ENCODE measurements around the gene GDF10.

GDF10 gene

GRCh38 chr10:47299611-47300428, at the start of gene GDF10:
Gene GDF10 (plus strand): TSS chr10:47300197. CDS start chr10:47300652, 455 bp downstream.
- ATAC-seq (peak; percentile 25), DNase-seq (peak; percentile 20)
- Mint-ChIP-seq H3K27ac (no peak within 1 kb of the TSS), H3K27me3 (peaks cover 25% of the 10 kb centered on the region), H3K4me1 (peaks cover 13% of the 10 kb centered on the region), H3K4me3 (peak within 1 kb of the TSS; percentile 76), H3K9me3 (no peaks in the 10 kb centered on the region), H3K36me3 (ENCODE audit: low read depth) (no peaks in the 10 kb centered on the region)

GRCh38 chr10:47252093-47252780, 47.8 kb upstream of the GDF10 start:
- H3K27me3 Mint-ChIP-seq, result no peaks in the 10 kb centered on the region
- H3K36me3 Mint-ChIP-seq (ENCODE audit: low read depth), result no peaks in the 10 kb centered on the region
- H3K4me1 Mint-ChIP-seq, result peaks cover 25% of the 10 kb centered on the region
- ATAC-seq, result no peak
- H3K9me3 Mint-ChIP-seq, result peaks cover 3% of the 10 kb centered on the region
- no peak overlapping the region for H3K27ac Mint-ChIP-seq
- no peak for DNase-seq
- H3K4me3 Mint-ChIP-seq, result no peak overlapping the region

- Mint-ChIP-seq H3K4me3 (no peak overlapping the region), H3K27ac (no peak overlapping the region), H3K4me1 (peaks cover 34% of the 10 kb centered on the region), H3K9me3 (peaks cover 8% of the 10 kb centered on the region), H3K27me3 (no peaks in the 10 kb centered on the region), H3K36me3 (ENCODE audit: low read depth) (no peaks in the 10 kb centered on the region)
- DNase-seq, result no peak
- ATAC-seq, result no peak
Measured at GRCh38 chr10:47253030-47253637, 46.9 kb upstream of the GDF10 start.

GRCh38 chr10:47253651-47254375, 46.2 kb upstream of the GDF10 start:
- no peaks in the 10 kb centered on the region for H3K36me3 Mint-ChIP-seq (ENCODE audit: low read depth)
- H3K9me3 Mint-ChIP-seq, result peaks cover 8% of the 10 kb centered on the region
- peak; percentile 0 for DNase-seq
- ATAC-seq, result no peak
- no peak overlapping the region for H3K4me3 Mint-ChIP-seq
- no peak overlapping the region for H3K27ac Mint-ChIP-seq
- no peaks in the 10 kb centered on the region for H3K27me3 Mint-ChIP-seq
- peaks cover 41% of the 10 kb centered on the region for H3K4me1 Mint-ChIP-seq

GRCh38 chr10:47254611-47255010, 45.4 kb upstream of the GDF10 start:
- Mint-ChIP-seq H3K4me3 (no peak overlapping the region), H3K27ac (no peak overlapping the region), H3K27me3 (no peaks in the 10 kb centered on the region), H3K9me3 (peaks cover 8% of the 10 kb centered on the region), H3K4me1 (peaks cover 49% of the 10 kb centered on the region), H3K36me3 (ENCODE audit: low read depth) (no peaks in the 10 kb centered on the region)
- DNase-seq, result peak; percentile 1
- ATAC-seq, result no peak

GRCh38 chr10:47255033-47255813, 44.8 kb upstream of the GDF10 start:
- no peak overlapping the region for H3K4me3 Mint-ChIP-seq
- no peaks in the 10 kb centered on the region for H3K36me3 Mint-ChIP-seq (ENCODE audit: low read depth)
- no peak overlapping the region for H3K27ac Mint-ChIP-seq
- peaks cover 8% of the 10 kb centered on the region for H3K9me3 Mint-ChIP-seq
- H3K27me3 Mint-ChIP-seq, result no peaks in the 10 kb centered on the region
- H3K4me1 Mint-ChIP-seq, result peaks cover 55% of the 10 kb centered on the region
- no peak for ATAC-seq
- peak; percentile 4 for DNase-seq

GRCh38 chr10:47255866-47256265, 44.1 kb upstream of the GDF10 start:
- Mint-ChIP-seq H3K27me3 (no peaks in the 10 kb centered on the region), H3K36me3 (ENCODE audit: low read depth) (peaks cover under 1% of the 10 kb centered on the region), H3K9me3 (peaks cover 8% of the 10 kb centered on the region), H3K4me1 (peaks cover 62% of the 10 kb centered on the region), H3K4me3 (no peak overlapping the region), H3K27ac (no peak overlapping the region)
- DNase-seq (peak; percentile 1), ATAC-seq (no peak)

- ATAC-seq, result peak; percentile 30
- Mint-ChIP-seq H3K4me1 (peaks cover 72% of the 10 kb centered on the region), H3K4me3 (peak overlapping the region; percentile 57), H3K27ac (peak overlapping the region; percentile 92), H3K27me3 (no peaks in the 10 kb centered on the region), H3K9me3 (peaks cover 8% of the 10 kb centered on the region), H3K36me3 (ENCODE audit: low read depth) (peaks cover 4% of the 10 kb centered on the region)
- DNase-seq, result peak; percentile 22
Measured at GRCh38 chr10:47256751-47257336, 43.2 kb upstream of the GDF10 start.

- ATAC-seq (peak; percentile 47), DNase-seq (no peak)
- H3K27me3 Mint-ChIP-seq, result no peaks in the 10 kb centered on the region
- H3K4me1 Mint-ChIP-seq, result peaks cover 77% of the 10 kb centered on the region
- H3K27ac Mint-ChIP-seq, result peak overlapping the region; percentile 92
- peak overlapping the region; percentile 57 for H3K4me3 Mint-ChIP-seq
- H3K36me3 Mint-ChIP-seq (ENCODE audit: low read depth), result peaks cover 4% of the 10 kb centered on the region
- peaks cover 8% of the 10 kb centered on the region for H3K9me3 Mint-ChIP-seq
Measured at GRCh38 chr10:47257396-47258120, 42.4 kb upstream of the GDF10 start.

GRCh38 chr10:47258921-47259320, 41.1 kb upstream of the GDF10 start:
- Mint-ChIP-seq H3K9me3 (peaks cover 15% of the 10 kb centered on the region), H3K4me3 (no peak overlapping the region), H3K36me3 (ENCODE audit: low read depth) (peaks cover 5% of the 10 kb centered on the region), H3K27me3 (no peaks in the 10 kb centered on the region), H3K4me1 (peaks cover 88% of the 10 kb centered on the region), H3K27ac (no peak overlapping the region)
- no peak for DNase-seq
- no peak for ATAC-seq

- peaks cover 7% of the 10 kb centered on the region for H3K36me3 Mint-ChIP-seq (ENCODE audit: low read depth)
- H3K9me3 Mint-ChIP-seq, result peaks cover 17% of the 10 kb centered on the region
- ATAC-seq, result no peak
- no peak overlapping the region for H3K4me3 Mint-ChIP-seq
- peak; percentile 2 for DNase-seq
- peaks cover 93% of the 10 kb centered on the region for H3K4me1 Mint-ChIP-seq
- H3K27me3 Mint-ChIP-seq, result no peaks in the 10 kb centered on the region
- peak overlapping the region; percentile 97 for H3K27ac Mint-ChIP-seq
Measured at GRCh38 chr10:47259466-47259865, 40.5 kb upstream of the GDF10 start.

GRCh38 chr10:47260505-47261111, 39.4 kb upstream of the GDF10 start:
- Mint-ChIP-seq H3K27ac (peak overlapping the region; percentile 97), H3K27me3 (no peaks in the 10 kb centered on the region), H3K9me3 (peaks cover 17% of the 10 kb centered on the region), H3K4me3 (peak overlapping the region; percentile 40), H3K36me3 (ENCODE audit: low read depth) (peaks cover 10% of the 10 kb centered on the region), H3K4me1 (peaks cover 94% of the 10 kb centered on the region)
- peak; percentile 29 for DNase-seq
- ATAC-seq, result no peak

Measured in activated naive CD8-positive, alpha-beta T cell treated with anti-CD3 and anti-CD28 coated beads, Interleukin-2, amount 50 U/mL, for 24 hours (primary cell).